GM12874 (cell line): ENCODE measurements around the gene MT1F.

ENCODE experiments used
- TF ChIP-seq, protein P1 (sequence below): IDR thresholded peaks from 2 replicates; pipeline ENCODE4 v1.5.1; 2011; ENCODE audit warnings: low read depth, mild to moderate bottlenecking, control low read depth, low read length, moderate library complexity; ENCODE audit not compliant: insufficient read depth

The MT1F gene

DNA sequence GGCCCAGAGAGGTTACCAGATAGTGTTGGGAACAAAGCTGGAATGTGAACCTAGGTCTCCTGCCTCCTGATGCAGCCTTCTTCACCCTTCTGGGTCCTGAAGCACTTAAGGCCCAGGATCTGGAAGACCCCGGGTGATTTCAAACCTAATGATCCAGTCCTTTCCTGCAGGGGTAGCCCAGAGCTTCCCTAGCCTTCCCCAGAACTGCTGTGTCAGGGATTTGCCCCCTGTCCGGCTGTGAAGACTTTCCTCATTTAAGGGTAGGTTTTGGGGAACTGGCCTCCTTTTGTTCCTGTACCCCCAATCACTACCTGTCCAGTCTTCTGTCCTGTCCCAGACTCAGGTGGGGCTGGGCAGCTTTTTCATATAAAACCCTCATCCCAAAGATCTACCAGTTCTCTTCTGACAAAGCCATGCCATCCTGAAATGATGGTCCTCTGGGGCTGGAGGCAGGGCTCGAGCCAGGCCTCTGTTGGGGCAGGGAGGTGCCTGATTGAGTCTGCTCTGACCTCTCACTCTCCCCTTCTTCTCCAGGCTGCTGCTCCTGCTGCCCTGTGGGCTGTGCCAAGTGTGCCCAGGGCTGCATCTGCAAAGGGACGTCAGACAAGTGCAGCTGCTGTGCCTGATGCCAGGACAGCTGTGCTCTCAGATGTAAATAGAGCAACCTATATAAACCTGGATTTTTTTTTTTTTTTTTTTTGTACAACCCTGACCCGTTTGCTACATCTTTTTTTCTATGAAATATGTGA is 25.8 kb downstream of the MT1F start:
- TF ChIP-seq, protein P1, sequence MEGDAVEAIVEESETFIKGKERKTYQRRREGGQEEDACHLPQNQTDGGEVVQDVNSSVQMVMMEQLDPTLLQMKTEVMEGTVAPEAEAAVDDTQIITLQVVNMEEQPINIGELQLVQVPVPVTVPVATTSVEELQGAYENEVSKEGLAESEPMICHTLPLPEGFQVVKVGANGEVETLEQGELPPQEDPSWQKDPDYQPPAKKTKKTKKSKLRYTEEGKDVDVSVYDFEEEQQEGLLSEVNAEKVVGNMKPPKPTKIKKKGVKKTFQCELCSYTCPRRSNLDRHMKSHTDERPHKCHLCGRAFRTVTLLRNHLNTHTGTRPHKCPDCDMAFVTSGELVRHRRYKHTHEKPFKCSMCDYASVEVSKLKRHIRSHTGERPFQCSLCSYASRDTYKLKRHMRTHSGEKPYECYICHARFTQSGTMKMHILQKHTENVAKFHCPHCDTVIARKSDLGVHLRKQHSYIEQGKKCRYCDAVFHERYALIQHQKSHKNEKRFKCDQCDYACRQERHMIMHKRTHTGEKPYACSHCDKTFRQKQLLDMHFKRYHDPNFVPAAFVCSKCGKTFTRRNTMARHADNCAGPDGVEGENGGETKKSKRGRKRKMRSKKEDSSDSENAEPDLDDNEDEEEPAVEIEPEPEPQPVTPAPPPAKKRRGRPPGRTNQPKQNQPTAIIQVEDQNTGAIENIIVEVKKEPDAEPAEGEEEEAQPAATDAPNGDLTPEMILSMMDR, result no peak

DNA sequence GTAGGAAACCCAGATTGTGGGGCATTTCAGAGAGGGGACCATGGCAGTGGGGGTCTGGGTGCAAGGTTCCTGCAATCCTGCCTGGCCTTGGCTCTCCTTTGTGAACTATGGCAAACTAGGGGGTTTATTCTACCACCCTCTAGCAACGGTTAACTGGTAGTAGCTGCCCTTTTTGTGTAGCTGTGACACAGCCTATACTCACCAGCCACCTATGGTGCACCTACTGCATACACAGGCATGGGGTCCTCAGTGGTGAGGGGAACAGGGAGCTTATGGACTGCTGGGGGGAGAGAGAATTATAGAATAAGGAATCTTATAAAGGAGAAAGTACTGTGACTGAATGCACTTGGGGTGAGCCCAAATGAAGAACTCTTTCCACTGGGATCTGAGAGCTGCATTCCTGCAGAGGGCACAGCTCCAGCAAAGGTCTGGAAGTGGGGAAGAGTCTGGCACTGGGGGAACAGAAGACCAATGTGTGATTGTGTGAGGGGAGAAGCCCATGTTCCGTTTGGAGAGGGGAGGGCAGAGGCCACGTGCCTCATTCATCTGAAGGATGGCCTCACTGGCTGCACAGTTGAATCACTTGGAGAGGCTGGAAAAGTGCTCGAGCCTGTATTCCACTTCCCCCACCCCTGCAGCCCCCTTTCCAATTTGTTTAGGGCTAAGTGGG is 26.6 kb downstream of the MT1F start:
- TF ChIP-seq, protein P1, result no peak

DNA sequence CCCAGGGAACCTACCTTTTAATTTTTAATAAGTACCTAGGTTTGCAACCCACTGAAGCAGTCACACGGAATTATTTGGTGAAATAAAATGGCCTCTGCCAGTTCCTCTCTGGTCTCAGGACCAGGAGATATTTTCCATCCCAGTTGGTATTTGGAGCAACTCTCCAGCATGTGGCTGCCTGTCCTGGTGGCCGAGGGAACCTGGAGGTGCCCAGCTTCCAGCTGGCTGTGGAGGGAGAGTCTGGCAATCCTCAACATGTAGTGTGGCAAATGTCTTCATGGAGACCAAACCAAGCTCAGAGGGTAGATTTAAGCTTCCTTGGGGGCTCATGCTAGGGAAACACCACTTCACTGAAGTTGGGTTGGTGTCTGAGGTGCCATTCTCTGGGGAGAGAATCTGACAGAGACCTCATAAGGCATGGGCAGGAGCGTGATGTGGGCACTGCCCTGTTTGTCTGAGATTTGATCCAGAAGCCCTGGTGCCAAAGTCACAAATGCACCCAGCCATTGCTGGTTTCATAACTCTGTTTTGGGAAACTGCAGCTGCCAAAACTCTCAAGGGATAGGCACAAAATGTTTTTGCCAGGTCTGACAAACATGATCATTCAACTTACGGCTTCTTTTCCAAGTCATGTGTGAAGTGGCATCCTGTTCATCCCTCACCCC is 27.3 kb downstream of the MT1F start:
- TF ChIP-seq, protein P1, result no peak

DNA sequence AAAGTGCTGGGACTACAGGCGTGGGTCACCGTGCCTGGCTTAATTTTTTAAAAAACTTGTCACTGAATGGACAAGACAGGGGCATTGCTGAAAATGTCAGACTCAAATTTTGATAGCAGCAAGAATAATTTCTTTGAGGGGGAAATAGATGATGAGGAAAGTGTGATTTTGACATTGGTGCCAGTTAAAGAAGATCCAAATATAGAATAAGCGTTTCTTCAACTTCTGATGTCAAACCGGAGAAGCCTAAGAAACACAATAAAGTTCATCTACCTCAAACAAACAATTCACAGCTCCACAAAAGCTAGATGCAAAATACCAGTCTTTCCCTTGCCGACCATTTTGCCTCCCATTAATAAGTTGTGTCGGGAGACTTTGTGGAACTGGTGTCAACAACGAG is 29.0 kb downstream of the MT1F start:
- TF ChIP-seq, protein P1, result no peak

DNA sequence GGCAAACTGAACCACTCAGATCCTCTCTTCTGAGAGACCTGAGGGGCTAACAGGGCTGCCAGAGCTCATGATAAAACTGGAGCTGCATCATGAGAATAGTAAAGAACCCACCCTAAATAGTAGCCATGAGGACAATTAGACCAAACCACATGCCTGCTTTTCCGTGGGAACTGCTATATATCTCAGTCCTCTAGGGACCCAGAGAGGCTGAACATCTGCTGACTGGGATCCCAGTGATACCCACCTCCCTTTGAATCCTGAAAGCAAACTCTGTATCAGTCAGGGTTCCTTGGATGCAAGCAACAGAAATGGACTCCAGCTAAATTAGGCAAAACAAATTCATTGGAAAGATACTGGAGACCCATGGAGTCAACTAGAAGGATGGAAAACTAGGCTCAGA is 31.0 kb downstream of the MT1F start:
- TF ChIP-seq, protein P1, result no peak

DNA sequence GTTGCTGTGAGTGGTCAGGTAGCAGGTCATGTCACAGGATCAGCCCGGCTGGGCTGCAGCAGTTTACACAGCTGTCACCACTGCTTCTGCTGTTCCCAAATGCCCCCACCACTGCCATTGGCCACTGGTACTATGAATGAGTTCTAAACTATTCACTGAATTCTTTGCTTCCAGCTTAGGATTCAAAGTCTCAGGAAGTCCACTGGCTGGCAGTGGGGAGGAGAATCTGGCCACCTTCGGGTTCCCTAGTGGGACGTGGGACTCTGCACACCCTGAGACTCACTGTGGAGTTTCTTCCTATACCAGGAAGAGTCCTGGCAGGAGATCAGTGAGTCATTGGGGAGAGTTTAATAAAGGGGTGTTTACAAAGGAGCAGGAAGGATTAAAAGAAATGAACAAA is 31.4 kb downstream of the MT1F start:
- TF ChIP-seq, protein P1, result no peak

DNA sequence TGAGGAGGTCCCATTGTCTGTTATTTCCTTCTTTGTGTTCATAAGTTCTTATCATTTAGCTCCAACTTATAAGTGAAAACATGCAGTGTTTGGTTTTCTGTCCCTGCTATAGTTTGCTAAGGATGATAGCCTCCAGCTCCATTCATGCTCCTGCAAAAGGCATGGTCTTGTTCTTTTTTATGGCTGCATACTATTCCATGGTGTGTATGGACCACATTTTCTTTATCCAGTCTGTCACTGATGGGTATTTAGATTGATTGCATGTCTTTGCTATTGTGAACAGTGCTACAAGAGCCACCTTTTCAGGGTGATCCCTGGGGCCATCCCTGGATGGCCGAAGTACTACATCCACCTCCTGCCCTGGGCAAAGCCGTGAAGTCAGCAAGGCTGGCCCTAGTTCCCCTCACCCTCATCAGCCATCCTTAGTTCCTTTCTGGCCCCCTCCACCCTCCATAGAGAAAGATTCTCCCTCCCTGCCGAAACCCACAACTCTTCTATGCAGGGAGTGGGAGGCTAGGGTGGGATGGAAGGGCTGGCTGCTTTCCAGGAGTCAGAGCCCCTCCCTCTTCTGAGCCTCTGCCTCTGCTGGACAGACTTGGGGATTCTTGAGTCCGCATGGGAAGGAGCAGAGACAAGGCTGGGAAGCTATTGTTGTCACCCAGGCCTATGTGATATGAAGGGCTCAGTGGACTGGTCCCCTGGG is 32.8 kb downstream of the MT1F start:
- TF ChIP-seq, protein P1, result no peak
